Hippocampal formation (tissue), 2 donors: ENCODE results near the gene MKRN1.
"Not testable (repeated sequence)": the region's sequence is repeated elsewhere in the genome, so short reads cannot be mapped to it uniquely, and the experiment has no call there.

Experiments used
- DNase-seq, 2 donors: peaks; one replicate each; lab custom pipeline; 2025; lab: John Stamatoyannopoulos, UW

Gene MKRN1

GRCh38 chr7:140484951-140485499, 5.7 kb upstream of the MKRN1 start:
- DNase-seq: no peak

- DNase-seq: no peak
Observed at GRCh38 chr7:140484479-140484878, 5.2 kb upstream of the MKRN1 start.

GRCh38 chr7:140479739-140480084, 407 bp upstream of the MKRN1 start:
- DNase-seq: no peak

- DNase-seq: peak; percentile 4 to 50
Observed at GRCh38 chr7:140478246-140479061, 851 bp downstream of the MKRN1 start.

GRCh38 chr7:140476698-140477261, 2.5 kb downstream of the MKRN1 start:
- no peak for DNase-seq

GRCh38 chr7:140475747-140476333, 3.5 kb downstream of the MKRN1 start:
- peak in 1 of 2 donors; percentile 20 for DNase-seq

GRCh38 chr7:140463111-140463510, 16.2 kb downstream of the MKRN1 start:
- DNase-seq: no peak

- DNase-seq: no peak
Observed at GRCh38 chr7:140458916-140459315, 20.4 kb downstream of the MKRN1 start.

GRCh38 chr7:140458201-140458600, 21.1 kb downstream of the MKRN1 start:
- DNase-seq: no peak

- DNase-seq: no peak
Observed at GRCh38 chr7:140456551-140457051, 22.7 kb downstream of the MKRN1 start.

- DNase-seq: no peak
Observed at GRCh38 chr7:140455743-140456142, 23.6 kb downstream of the MKRN1 start.

- DNase-seq: no peak
Observed at GRCh38 chr7:140454657-140455015, 24.7 kb downstream of the MKRN1 start.

GRCh38 chr7:140453785-140454656, 25.3 kb downstream of the MKRN1 start:
- not testable (repeated sequence) for DNase-seq

- no peak for DNase-seq
Observed at GRCh38 chr7:140453273-140453672, 26.0 kb downstream of the MKRN1 start.

GRCh38 chr7:140451716-140452115, 27.6 kb downstream of the MKRN1 start:
- DNase-seq: no peak

- no peak for DNase-seq
Observed at GRCh38 chr7:140448781-140449480, 30.4 kb downstream of the MKRN1 start.

GRCh38 chr7:140447841-140448240, 31.5 kb downstream of the MKRN1 start:
- no peak for DNase-seq

- no peak for DNase-seq
Observed at GRCh38 chr7:140446467-140446866, 32.8 kb downstream of the MKRN1 start.

- no peak for DNase-seq
Observed at GRCh38 chr7:140441519-140441918, 37.8 kb downstream of the MKRN1 start.

- DNase-seq: no peak
Observed at GRCh38 chr7:140440593-140440992, 38.7 kb downstream of the MKRN1 start.

GRCh38 chr7:140439359-140439758, 39.9 kb downstream of the MKRN1 start:
- DNase-seq: no peak
